K562 (cell line): ENCODE data around the gene ISM1. TPM values are rescaled to one million over a fixed set of nuclear protein-coding genes. Genes with fewer than 3 reads are reported as not detected.

Source experiments
- ATAC-seq: fragments of 200-7000 bp; cut with Tn5 transposase; 3 replicates; pipeline ENCODE4 v1.9.1; 2020; ENCODE audit warnings: moderate library complexity
- BruUV-seq: library from RNA; stranded (reverse); fragments of 400-500 nt; replicated peaks from 2 replicates; lab custom pipeline; 2021; lab: Mats Ljungman, UMichigan
- CTCF ChIA-PET: fragments of 300-600 bp; formaldehyde crosslinking; extraction: SDS; loops from one replicate; lab custom pipeline; 2021; ENCODE audit warnings: low intra/inter-chr PET ratio; lab: Yijun Ruan, JAX
- POLR2A ChIA-PET: fragments of 300-600, 350-650 bp; sonication (Branson Sonifier 250); formaldehyde crosslinking; extraction: SDS; loops from one replicate; lab custom pipeline; 2021; ENCODE audit warnings: antibody characterized with exemption, inconsistent platforms; lab: Yijun Ruan, JAX
- DNase-seq, 4 experiments: peaks; one replicate each; pipeline versions ENCODE4 v3.0.0 to v3.0.0-alpha.2; 2011 to 2018; ENCODE audit warnings: low spot score in 3 of 4, mixed read lengths in 3 of 4; ENCODE audit errors: extremely low read depth in 1 of 4
- FAIRE-seq: peaks from 2 replicates; lab custom pipeline; 2011; peaks lifted over from hg19 to GRCh38; lab: Jason Lieb, UNC
- H2AFZ ChIP-seq: 2 replicates; pipeline ENCODE4 v1.6.0; 2011; ENCODE audit warnings: low read depth, low read length, control low read depth, inconsistent platforms
- H3K27ac ChIP-seq: fragments of 200-600 bp; 3 replicates; pipeline ENCODE4 v1.8.0; 2011; ENCODE audit warnings: low read depth, mild to moderate bottlenecking, control low read depth, inconsistent platforms, low read length, moderate library complexity, mixed read lengths; ENCODE audit errors: extremely low read depth
- H3K27me3 ChIP-seq, 2 experiments: fragments of 300-600 bp in 1 of 2; 2 replicates in 1 of 2; 3 replicates in 1 of 2; pipeline versions ENCODE4 v1.6.0 to v1.8.0; 2011; ENCODE audit warnings: inconsistent platforms in 2 of 2, low read length in 2 of 2, mild to moderate bottlenecking in 1 of 2, mixed read lengths in 1 of 2, moderate library complexity in 1 of 2; ENCODE audit not compliant: control insufficient read depth in 2 of 2, insufficient read depth in 2 of 2
- H3K36me3 ChIP-seq: fragments of 300-600 bp; 3 replicates; pipeline ENCODE4 v1.8.0; 2011; ENCODE audit warnings: mild to moderate bottlenecking, low read length, inconsistent platforms; ENCODE audit not compliant: control insufficient read depth, insufficient read depth
- H3K4me1 ChIP-seq, 2 experiments: fragments of 200-600 bp in 1 of 2; replicated peaks in 1 of 2; 2 replicates in 1 of 2; 3 replicates in 1 of 2; pipeline versions ENCODE4 v1.5.1 to v1.8.0; 2011; ENCODE audit warnings: inconsistent platforms in 2 of 2, low read length in 2 of 2, mild to moderate bottlenecking in 1 of 2, mixed read lengths in 1 of 2, moderate library complexity in 1 of 2; ENCODE audit not compliant: control insufficient read depth in 2 of 2, insufficient read depth in 2 of 2
- H3K4me2 ChIP-seq: 2 replicates; pipeline ENCODE4 v1.6.1; 2011; ENCODE audit warnings: low read length, control low read depth, inconsistent platforms, mixed read lengths; ENCODE audit not compliant: insufficient read depth
- H3K4me3 ChIP-seq: fragments of 200-600 bp; sonication (generic), shearing (Covaris generic); 2 replicates; pipeline ENCODE4 v1.5.1; 2016; ENCODE audit warnings: control low read depth, inconsistent platforms
- H3K79me2 ChIP-seq: fragments of 200-600 bp; 3 replicates; pipeline ENCODE4 v1.8.0; 2011; ENCODE audit warnings: low read length, inconsistent platforms; ENCODE audit not compliant: control insufficient read depth, insufficient read depth
- H3K9ac ChIP-seq, 2 experiments: 2 replicates each; pipeline versions ENCODE4 v1.6.0 to v1.6.1; 2011; ENCODE audit warnings: low read depth in 2 of 2, low read length in 2 of 2, control low read depth in 1 of 2, inconsistent platforms in 1 of 2, mild to moderate bottlenecking in 1 of 2, mixed read lengths in 1 of 2; ENCODE audit not compliant: insufficient read depth in 1 of 2
- H3K9me1 ChIP-seq: one replicate; pipeline ENCODE4 v1.6.0; 2011; ENCODE audit warnings: inconsistent platforms, mild to moderate bottlenecking, low read length, moderate library complexity; ENCODE audit not compliant: control insufficient read depth, insufficient read depth
- H3K9me3 ChIP-seq: replicated peaks from 2 replicates; pipeline ENCODE4 v1.5.1; 2011; ENCODE audit warnings: low read depth, low read length, inconsistent platforms; ENCODE audit not compliant: control insufficient read depth, insufficient read depth
- H4K20me1 ChIP-seq: replicated peaks from 2 replicates; pipeline ENCODE4 v1.6.1; 2011; ENCODE audit warnings: low read length, inconsistent platforms, mixed read lengths; ENCODE audit not compliant: control insufficient read depth, insufficient read depth
- ARID2 ChIP-seq: fragments of 450-650 bp; IDR thresholded peaks from 2 replicates; pipeline ENCODE4 v1.6.1; 2017; ENCODE audit warnings: antibody characterized with exemption, mild to moderate bottlenecking
- BRD9 ChIP-seq: fragments of 450-650 bp; IDR thresholded peaks from 2 replicates; pipeline ENCODE4 v1.6.1; 2018; ENCODE audit warnings: low read depth; ENCODE audit not compliant: partially characterized antibody
- E2F8 ChIP-seq: fragments of 450-650 bp; IDR thresholded peaks from 2 replicates; pipeline ENCODE4 v1.7.1; 2018; ENCODE audit warnings: mild to moderate bottlenecking, low read depth; ENCODE audit not compliant: partially characterized antibody
- LEF1 ChIP-seq: fragments of 450-650 bp; IDR thresholded peaks from 2 replicates; pipeline ENCODE4 v1.6.1; 2016; ENCODE audit warnings: mild to moderate bottlenecking
- MCM5 ChIP-seq: fragments of 450-650 bp; IDR thresholded peaks from 2 replicates; pipeline ENCODE4 v1.6.1; 2016; ENCODE audit warnings: low read depth
- TAF9B ChIP-seq: fragments of 450-650 bp; IDR thresholded peaks from 2 replicates; pipeline ENCODE4 v1.6.1; 2018; ENCODE audit warnings: mild to moderate bottlenecking; ENCODE audit not compliant: partially characterized antibody
- TOE1 ChIP-seq, 2 experiments: fragments of 450-650 bp in 1 of 2; sonication (generic) in 1 of 2; formaldehyde crosslinking in 1 of 2; IDR thresholded peaks; 2 replicates each; pipeline versions ENCODE4 v1.7.1 to v1.8.0; 2016 to 2022; ENCODE audit warnings: borderline replicate concordance in 2 of 2, mild to moderate bottlenecking in 2 of 2, antibody characterized with exemption in 1 of 2, inconsistent platforms in 1 of 2, low read depth in 1 of 2, missing genetic modification reagents in 1 of 2, moderate library complexity in 1 of 2
- TRIM28 ChIP-seq: fragments of 450-650 bp; IDR thresholded peaks from 2 replicates; pipeline ENCODE4 v1.6.1; 2017
- VEZF1 ChIP-seq: fragments of 200-800 bp; sonication (Bioruptor generic); IDR thresholded peaks from 2 replicates; pipeline ENCODE4 v1.6.1; 2017; ENCODE audit warnings: missing genetic modification characterization, missing compliant biosample characterization
- ZFPM2 ChIP-seq: fragments of 250-450 bp; sonication (Bioruptor Pico); IDR thresholded peaks from 2 replicates; pipeline ENCODE4 v1.5.1; 2022; ENCODE audit warnings: mild to moderate bottlenecking
- WGBS: fragments of 100-300 bp; shearing (Covaris generic); methylation state at CpG from one replicate; pipeline ENCODE4 v1.1.6; 2016; ENCODE audit warnings: low coverage, mixed read lengths; ENCODE audit not compliant: insufficient coverage; ENCODE audit errors: missing lambda C conversion rate; 5-methylcytosine and 5-hydroxymethylcytosine counted together
- in situ Hi-C: fragments of 300-500 bp; cut with MboI; formaldehyde crosslinking; loops from 4 replicates; pipeline ENCODE4 v1.15.0; 2018; ENCODE audit warnings: inconsistent platforms, mixed read lengths
- intact Hi-C: fragments of 100-400 bp; cut with micrococcal nuclease; formaldehyde crosslinking; loops from 2 replicates; pipeline ENCODE4 v1.14.2; 2022
- polyA plus RNA-seq, 8 experiments: library from polyadenylated mRNA; depleted of rRNA in 4 of 8; stranded (reverse) in 5 of 8; unstranded in 3 of 8; fragments of >200 nt; fragmentation: Nextera tagmentation in 2 of 8; fragmentation: Illumina TruSeq in 1 of 8; extraction: Ambion mirVana in 2 of 8; extraction: Trizol in 1 of 8; gene quantifications; 2 replicates each; pipeline versions ENCODE4 v1.2.1 to v1.2.3, GENCODE V29; 2011 to 2014; ENCODE audit warnings: inconsistent platforms in 1 of 8, missing spikeins in 1 of 8
- total RNA-seq, 7 experiments: library from RNA; depleted of rRNA in 6 of 7; stranded (reverse); fragments of >200 nt in 6 of 7; fragmentation: Illumina TruSeq in 2 of 7; extraction: Trizol in 2 of 7; gene quantifications; 2 replicates each; pipeline versions ENCODE4 v1.2.1 to v1.2.3, GENCODE V29; 2011 to 2021; ENCODE audit warnings: low replicate concordance in 1 of 7

ISM1 gene
- total and polyA plus RNA-seq, 9 of the 15 experiments (the other 6 are each of a cell fraction or from before 2014, with no cell fraction given), result not detected

- DNase-seq, result no peak
- ChIA-PET CTCF (no interaction called here), POLR2A (no interaction called here)
- 0% methylated on average over 2 of the region's 2 CpGs for WGBS
- BruUV-seq, result no TSS peak
- intact Hi-C loops (no loop called here), in situ Hi-C loops (no loop called here)
- TF ChIP-seq TAF9B, result no peak
- TF ChIP-seq BRD9, result no peak
- no peak for TF ChIP-seq ARID2
- no peak for TF ChIP-seq TOE1 (IDR thresholded peaks at IDR 0.05; ENCODE audit: borderline replicate concordance)
- no peak for TF ChIP-seq TOE1 (CRISPR knock-in tag; IDR thresholded peaks at IDR 0.05; ENCODE audit: borderline replicate concordance, low read depth)
- TF ChIP-seq VEZF1 (CRISPR knock-in tag), result no peak
- no peak for TF ChIP-seq LEF1
- no peak for TF ChIP-seq MCM5
- no peak for TF ChIP-seq ZFPM2 (CRISPR knock-in tag)
- no peak for TF ChIP-seq TRIM28
- no peak for TF ChIP-seq E2F8
- Histone ChIP-seq H3K4me1 (no peaks in the 10 kb centered on the region), H3K4me2 (no peak overlapping the region), H3K9me1 (no peaks in the 10 kb centered on the region), H3K27ac (no peak overlapping the region), H3K27me3 (peaks cover 0 to 10% of the 10 kb centered on the region in 2 experiments; a peak in 2 of 5 replicates), H4K20me1 (no peaks in the 10 kb centered on the region), H3K36me3 (no peaks in the 10 kb centered on the region), H3K9me3 (no peaks in the 10 kb centered on the region), H3K4me3 (no peak overlapping the region), H3K9ac (no peak overlapping the region), H3K79me2 (no peaks in the 10 kb centered on the region), H2AFZ (no peak overlapping the region)
- no peak for FAIRE-seq
- no peak for ATAC-seq
These were observed 69.7 kb downstream of the ISM1 start for GRCh38 chr20:13290724-13291123.
